BE2C (cell line): ENCODE data around the gene SCYGR5.

ENCODE experiments used
- DNase-seq: peaks from one replicate; pipeline ENCODE4 v3.0.0-alpha.2; 2020
- H3K27me3 ChIP-seq: fragments of 250-450 bp; sonication (Bioruptor Pico); 2 replicates; pipeline ENCODE4 v1.5.1; 2020; ENCODE audit warnings: mild to moderate bottlenecking
- H3K36me3 ChIP-seq: fragments of 250-450 bp; sonication (Bioruptor Pico); 2 replicates; pipeline ENCODE4 v1.5.1; 2020; ENCODE audit warnings: mild to moderate bottlenecking
- H3K4me1 ChIP-seq: fragments of 250-450 bp; sonication (Bioruptor Pico); 2 replicates; pipeline ENCODE4 v1.5.1; 2020
- H3K4me3 ChIP-seq: 2 replicates; pipeline ENCODE4 v1.5.1; 2011; ENCODE audit warnings: low read depth, low read length
- H3K9me3 ChIP-seq: fragments of 250-450 bp; sonication (Bioruptor Pico); 2 replicates; pipeline ENCODE4 v1.5.1; 2020
- TF ChIP-seq, protein P1 (sequence below): IDR thresholded peaks from 2 replicates; pipeline ENCODE4 v1.5.1; 2012; ENCODE audit warnings: mild to moderate bottlenecking, low read depth, low read length

The SCYGR5 gene

GRCh38 chr2:227653419-227653818, 13.2 kb upstream of the SCYGR5 start:
- no peak for DNase-seq
- no peaks in the 10 kb centered on the region for H3K36me3 ChIP-seq
- peaks cover 8% of the 10 kb centered on the region for H3K27me3 ChIP-seq
- TF ChIP-seq, protein P1, sequence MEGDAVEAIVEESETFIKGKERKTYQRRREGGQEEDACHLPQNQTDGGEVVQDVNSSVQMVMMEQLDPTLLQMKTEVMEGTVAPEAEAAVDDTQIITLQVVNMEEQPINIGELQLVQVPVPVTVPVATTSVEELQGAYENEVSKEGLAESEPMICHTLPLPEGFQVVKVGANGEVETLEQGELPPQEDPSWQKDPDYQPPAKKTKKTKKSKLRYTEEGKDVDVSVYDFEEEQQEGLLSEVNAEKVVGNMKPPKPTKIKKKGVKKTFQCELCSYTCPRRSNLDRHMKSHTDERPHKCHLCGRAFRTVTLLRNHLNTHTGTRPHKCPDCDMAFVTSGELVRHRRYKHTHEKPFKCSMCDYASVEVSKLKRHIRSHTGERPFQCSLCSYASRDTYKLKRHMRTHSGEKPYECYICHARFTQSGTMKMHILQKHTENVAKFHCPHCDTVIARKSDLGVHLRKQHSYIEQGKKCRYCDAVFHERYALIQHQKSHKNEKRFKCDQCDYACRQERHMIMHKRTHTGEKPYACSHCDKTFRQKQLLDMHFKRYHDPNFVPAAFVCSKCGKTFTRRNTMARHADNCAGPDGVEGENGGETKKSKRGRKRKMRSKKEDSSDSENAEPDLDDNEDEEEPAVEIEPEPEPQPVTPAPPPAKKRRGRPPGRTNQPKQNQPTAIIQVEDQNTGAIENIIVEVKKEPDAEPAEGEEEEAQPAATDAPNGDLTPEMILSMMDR: no peak
- no peaks in the 10 kb centered on the region for H3K4me1 ChIP-seq
- H3K4me3 ChIP-seq: no peak overlapping the region
- no peaks in the 10 kb centered on the region for H3K9me3 ChIP-seq

DNA sequence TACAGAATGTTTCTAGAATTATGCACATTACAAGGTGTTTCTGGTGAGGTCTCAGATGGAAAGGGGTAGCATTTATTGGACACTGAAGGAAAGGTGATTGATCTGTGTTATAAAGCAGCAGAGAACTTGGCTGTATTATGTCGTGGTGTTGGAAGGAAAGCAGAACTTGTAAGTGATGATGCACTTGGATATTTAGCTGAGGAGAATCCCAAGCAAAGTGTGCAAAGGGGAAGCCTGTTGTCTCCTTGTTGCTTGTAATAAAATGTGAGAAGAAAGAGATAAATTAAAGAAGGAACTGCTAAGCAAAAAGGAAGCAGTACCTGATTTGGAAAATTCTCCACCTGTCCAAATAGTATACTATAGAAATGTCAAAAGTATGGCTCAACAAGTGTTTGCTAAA, 12.2 kb upstream of the SCYGR5 start:
- TF ChIP-seq, protein P1: no peak
- Histone ChIP-seq H3K4me3 (no peak overlapping the region), H3K36me3 (no peaks in the 10 kb centered on the region), H3K9me3 (no peaks in the 10 kb centered on the region), H3K4me1 (no peaks in the 10 kb centered on the region), H3K27me3 (peaks cover 8% of the 10 kb centered on the region)
- DNase-seq: no peak

- Histone ChIP-seq H3K4me3 (no peak overlapping the region), H3K27me3 (peaks cover 4% of the 10 kb centered on the region), H3K4me1 (no peaks in the 10 kb centered on the region), H3K36me3 (no peaks in the 10 kb centered on the region), H3K9me3 (no peaks in the 10 kb centered on the region)
- TF ChIP-seq, protein P1: no peak
- DNase-seq: no peak
Observed at GRCh38 chr2:227655454-227655853, 11.2 kb upstream of the SCYGR5 start.

DNA sequence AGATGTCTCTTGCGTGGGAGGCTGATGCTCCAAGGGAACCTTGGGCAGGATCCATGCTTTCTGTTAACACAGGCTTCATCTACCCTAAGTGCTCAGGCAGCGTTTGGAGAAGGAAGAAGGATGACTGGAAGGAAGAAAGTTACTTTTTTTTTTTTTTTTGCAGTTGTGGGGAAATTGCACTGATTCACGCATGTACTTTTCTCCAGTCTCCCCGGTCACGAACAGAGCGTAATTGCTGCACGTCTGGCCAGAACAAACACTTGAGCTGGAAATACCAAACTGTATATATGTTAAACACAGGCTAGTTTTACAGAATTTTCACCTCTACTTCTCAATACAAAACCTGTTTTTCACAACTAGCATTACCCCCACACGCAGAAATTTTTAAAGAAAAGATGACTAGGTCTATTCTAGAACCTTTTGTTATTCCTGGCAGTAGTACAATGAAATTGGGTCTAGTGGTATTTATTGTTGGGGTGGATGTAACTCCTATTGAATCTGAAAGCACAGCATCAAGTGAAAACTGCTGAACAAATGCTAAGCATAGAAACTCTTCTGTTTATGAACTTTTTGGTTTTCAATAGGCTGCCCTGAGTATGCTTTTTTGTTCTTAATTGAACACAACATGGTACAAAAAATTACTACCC, 9.3 kb upstream of the SCYGR5 start:
- no peaks in the 10 kb centered on the region; the same call in 1 of the 2 replicates for H3K27me3 ChIP-seq
- TF ChIP-seq, protein P1: no peak
- DNase-seq: no peak
- H3K9me3 ChIP-seq: no peaks in the 10 kb centered on the region
- H3K4me1 ChIP-seq: no peaks in the 10 kb centered on the region
- H3K36me3 ChIP-seq: no peaks in the 10 kb centered on the region
- no peak overlapping the region for H3K4me3 ChIP-seq

DNA sequence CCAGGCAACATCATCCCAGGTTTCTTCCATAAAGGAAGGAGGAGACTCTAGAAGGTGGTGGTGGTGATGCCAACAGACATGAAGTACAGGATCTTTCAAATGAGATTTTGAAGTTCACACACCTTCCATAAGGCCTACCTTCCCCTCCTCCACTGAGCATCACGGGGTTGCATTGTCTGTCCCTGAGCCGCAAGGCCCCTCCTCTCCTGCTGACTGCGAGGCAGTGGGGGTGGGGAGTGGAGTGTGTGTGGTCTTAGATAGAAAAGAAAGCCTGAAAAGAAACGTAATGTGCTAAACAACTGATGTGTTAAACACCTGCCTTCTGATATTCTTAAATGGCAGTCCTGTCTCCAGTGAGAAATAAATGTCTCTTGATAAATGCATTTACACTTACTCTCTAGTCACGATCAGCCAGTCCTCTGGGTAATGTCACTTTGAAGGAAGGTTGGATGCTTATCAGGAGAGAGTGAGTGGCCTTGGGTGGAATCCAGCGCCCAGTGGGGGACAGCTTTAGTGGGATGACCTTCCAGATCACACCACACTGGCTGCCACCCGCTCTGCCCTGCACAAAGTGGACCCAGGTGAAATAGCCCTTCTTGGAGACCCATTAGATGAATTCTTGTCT, 5.5 kb upstream of the SCYGR5 start:
- DNase-seq: no peak
- Histone ChIP-seq H3K27me3 (no peaks in the 10 kb centered on the region), H3K4me1 (no peaks in the 10 kb centered on the region), H3K4me3 (no peak overlapping the region), H3K36me3 (no peaks in the 10 kb centered on the region), H3K9me3 (no peaks in the 10 kb centered on the region)
- TF ChIP-seq, protein P1: no peak

- no peaks in the 10 kb centered on the region for H3K9me3 ChIP-seq
- peaks cover 4% of the 10 kb centered on the region for H3K27me3 ChIP-seq
- no peaks in the 10 kb centered on the region for H3K36me3 ChIP-seq
- DNase-seq: no peak
- no peaks in the 10 kb centered on the region for H3K4me1 ChIP-seq
- TF ChIP-seq, protein P1: no peak
- no peak overlapping the region for H3K4me3 ChIP-seq
Observed at GRCh38 chr2:227661827-227662226, 4.8 kb upstream of the SCYGR5 start.
